ENCODE measurements around the gene WRAP73. TPM values are rescaled to one million over a fixed set of nuclear protein-coding genes. Genes with fewer than 3 reads are reported as not detected.

WRAP73 gene
- total and polyA plus RNA-seq, 2 experiments from 2014 or later = 22.6 to 43.3 TPM

DNA sequence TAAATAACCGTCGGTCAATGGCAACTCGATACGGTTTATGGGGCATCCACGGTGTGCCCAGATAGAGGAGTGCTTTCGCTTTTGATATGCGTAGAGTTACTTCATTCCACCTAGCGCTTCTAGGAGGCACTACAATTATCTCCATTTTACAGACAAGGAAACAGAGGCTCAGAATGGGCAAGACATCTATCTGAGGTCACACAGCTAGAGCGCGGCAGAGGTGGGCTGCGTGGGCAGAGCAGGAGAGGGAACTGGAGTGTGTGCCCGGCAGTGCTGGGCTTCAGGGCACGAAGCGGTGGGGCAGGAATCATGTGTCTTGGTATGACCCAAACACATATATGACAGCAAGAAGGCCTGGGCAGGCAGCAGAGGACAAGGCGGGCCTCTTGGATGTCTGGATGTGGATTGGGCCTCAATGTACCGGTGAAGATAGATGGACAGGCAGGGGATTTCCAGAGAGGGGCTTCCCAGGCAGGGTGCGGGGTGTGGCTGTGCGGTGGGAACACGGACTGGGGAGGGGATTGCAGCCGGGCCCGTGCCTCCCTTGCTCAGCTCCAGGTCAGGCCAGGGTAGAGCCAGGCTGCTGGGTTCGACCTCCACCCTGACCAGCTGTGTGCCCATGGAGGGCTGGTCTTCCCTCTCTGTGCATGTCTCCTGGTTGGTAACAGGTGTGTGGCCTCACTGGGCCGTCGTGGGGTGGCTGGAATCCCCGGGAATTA is 23.6 kb upstream of the WRAP73 start (continued):
- TF ChIP-seq, protein P1, sequence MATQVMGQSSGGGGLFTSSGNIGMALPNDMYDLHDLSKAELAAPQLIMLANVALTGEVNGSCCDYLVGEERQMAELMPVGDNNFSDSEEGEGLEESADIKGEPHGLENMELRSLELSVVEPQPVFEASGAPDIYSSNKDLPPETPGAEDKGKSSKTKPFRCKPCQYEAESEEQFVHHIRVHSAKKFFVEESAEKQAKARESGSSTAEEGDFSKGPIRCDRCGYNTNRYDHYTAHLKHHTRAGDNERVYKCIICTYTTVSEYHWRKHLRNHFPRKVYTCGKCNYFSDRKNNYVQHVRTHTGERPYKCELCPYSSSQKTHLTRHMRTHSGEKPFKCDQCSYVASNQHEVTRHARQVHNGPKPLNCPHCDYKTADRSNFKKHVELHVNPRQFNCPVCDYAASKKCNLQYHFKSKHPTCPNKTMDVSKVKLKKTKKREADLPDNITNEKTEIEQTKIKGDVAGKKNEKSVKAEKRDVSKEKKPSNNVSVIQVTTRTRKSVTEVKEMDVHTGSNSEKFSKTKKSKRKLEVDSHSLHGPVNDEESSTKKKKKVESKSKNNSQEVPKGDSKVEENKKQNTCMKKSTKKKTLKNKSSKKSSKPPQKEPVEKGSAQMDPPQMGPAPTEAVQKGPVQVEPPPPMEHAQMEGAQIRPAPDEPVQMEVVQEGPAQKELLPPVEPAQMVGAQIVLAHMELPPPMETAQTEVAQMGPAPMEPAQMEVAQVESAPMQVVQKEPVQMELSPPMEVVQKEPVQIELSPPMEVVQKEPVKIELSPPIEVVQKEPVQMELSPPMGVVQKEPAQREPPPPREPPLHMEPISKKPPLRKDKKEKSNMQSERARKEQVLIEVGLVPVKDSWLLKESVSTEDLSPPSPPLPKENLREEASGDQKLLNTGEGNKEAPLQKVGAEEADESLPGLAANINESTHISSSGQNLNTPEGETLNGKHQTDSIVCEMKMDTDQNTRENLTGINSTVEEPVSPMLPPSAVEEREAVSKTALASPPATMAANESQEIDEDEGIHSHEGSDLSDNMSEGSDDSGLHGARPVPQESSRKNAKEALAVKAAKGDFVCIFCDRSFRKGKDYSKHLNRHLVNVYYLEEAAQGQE (IDR thresholded peaks at IDR 0.05; ENCODE audit: unreplicated experiment) = no peak
- TF ChIP-seq NANOG (IDR thresholded peaks at IDR 0.05; ENCODE audit: borderline replicate concordance) (no peak), JUNB (IDR thresholded peaks at IDR 0.05; ENCODE audit: unreplicated experiment) (no peak), EZH2 (IDR thresholded peaks at IDR 0.05; ENCODE audit: low read depth, unreplicated experiment) (no peak), STAT1 (IDR thresholded peaks at IDR 0.05; ENCODE audit: unreplicated experiment) (no peak), ZNF331 (CRISPR knock-in tag; IDR thresholded peaks at IDR 0.05; ENCODE audit: low read depth) (no peak), ZNF114 (CRISPR knock-in tag; IDR thresholded peaks at IDR 0.05) (no peak), POLR2AphosphoS5 (IDR thresholded peaks at IDR 0.05; ENCODE audit: low read depth) (no peak), CREB1 (CRISPR knock-in tag; IDR thresholded peaks at IDR 0.05; ENCODE audit: low read depth) (no peak)
- TF ChIP-seq, protein P2, sequence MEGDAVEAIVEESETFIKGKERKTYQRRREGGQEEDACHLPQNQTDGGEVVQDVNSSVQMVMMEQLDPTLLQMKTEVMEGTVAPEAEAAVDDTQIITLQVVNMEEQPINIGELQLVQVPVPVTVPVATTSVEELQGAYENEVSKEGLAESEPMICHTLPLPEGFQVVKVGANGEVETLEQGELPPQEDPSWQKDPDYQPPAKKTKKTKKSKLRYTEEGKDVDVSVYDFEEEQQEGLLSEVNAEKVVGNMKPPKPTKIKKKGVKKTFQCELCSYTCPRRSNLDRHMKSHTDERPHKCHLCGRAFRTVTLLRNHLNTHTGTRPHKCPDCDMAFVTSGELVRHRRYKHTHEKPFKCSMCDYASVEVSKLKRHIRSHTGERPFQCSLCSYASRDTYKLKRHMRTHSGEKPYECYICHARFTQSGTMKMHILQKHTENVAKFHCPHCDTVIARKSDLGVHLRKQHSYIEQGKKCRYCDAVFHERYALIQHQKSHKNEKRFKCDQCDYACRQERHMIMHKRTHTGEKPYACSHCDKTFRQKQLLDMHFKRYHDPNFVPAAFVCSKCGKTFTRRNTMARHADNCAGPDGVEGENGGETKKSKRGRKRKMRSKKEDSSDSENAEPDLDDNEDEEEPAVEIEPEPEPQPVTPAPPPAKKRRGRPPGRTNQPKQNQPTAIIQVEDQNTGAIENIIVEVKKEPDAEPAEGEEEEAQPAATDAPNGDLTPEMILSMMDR (conservative IDR thresholded peaks at IDR 0.05; ENCODE audit: low read depth in 2 of 2) = no peak
- TF ChIP-seq, protein P3, sequence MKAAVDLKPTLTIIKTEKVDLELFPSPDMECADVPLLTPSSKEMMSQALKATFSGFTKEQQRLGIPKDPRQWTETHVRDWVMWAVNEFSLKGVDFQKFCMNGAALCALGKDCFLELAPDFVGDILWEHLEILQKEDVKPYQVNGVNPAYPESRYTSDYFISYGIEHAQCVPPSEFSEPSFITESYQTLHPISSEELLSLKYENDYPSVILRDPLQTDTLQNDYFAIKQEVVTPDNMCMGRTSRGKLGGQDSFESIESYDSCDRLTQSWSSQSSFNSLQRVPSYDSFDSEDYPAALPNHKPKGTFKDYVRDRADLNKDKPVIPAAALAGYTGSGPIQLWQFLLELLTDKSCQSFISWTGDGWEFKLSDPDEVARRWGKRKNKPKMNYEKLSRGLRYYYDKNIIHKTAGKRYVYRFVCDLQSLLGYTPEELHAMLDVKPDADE (IDR thresholded peaks at IDR 0.05) = no peak

DNA sequence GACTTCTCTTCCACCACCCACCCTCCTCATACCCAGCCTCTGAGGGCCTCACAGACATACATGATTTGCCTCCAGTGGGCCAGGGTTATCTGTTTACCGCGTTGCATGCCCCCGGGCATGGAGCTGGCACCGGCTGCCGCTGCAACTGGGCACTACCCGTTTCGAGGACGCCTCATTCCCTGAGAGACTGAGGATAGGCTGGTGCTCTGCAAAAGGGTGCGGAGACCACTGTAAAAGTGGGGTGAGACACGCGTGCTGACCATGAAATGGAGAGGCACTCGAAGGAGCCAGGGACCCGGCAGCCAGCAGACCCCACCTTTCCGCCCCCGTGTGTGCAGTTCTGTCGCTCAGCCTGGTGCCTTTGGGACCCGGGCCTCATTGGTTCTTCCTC is 23.1 kb upstream of the WRAP73 start:
- Histone ChIP-seq H3K79me2 (replicated peaks; ENCODE audit: insufficient read depth) (no peaks in the 10 kb centered on the region), H3K4me3 (no peak overlapping the region), H2AFZ (no peak overlapping the region), H4K20me1 (replicated peaks; ENCODE audit: insufficient read depth) (no peaks in the 10 kb centered on the region), H3K9me2 (ENCODE audit: insufficient read depth) (no peaks in the 10 kb centered on the region), H3K27ac (ENCODE audit: low read depth) (no peak overlapping the region), H3K27me3 (ENCODE audit: insufficient read depth) (no peaks in the 10 kb centered on the region), H3K36me3 (ENCODE audit: insufficient read depth) (no peaks in the 10 kb centered on the region), H3K4me2 (no peak overlapping the region), H3F3A (replicated peaks; ENCODE audit: low read depth) (no peaks in the 10 kb centered on the region), H3K4me1 (ENCODE audit: insufficient read depth) (peaks cover 8% of the 10 kb centered on the region)
- DNase-seq (ENCODE audit: low spot score) (no peak), ATAC-seq (no peak)
- H3K9me3 Mint-ChIP-seq = no peaks in the 10 kb centered on the region
- H3K4me3 Mint-ChIP-seq = no peak overlapping the region; the same call in 2 of the 3 replicates
- no peaks in the 10 kb centered on the region; the same call in 2 of the 3 replicates for H3K36me3 Mint-ChIP-seq (ENCODE audit: low read depth)
- no peak overlapping the region for H3K27ac Mint-ChIP-seq
- peaks cover 29% of the 10 kb centered on the region for H3K4me1 Mint-ChIP-seq
- peaks cover 22% of the 10 kb centered on the region for H3K27me3 Mint-ChIP-seq (ENCODE audit: insufficient read depth, low read depth, poor library complexity)
- TF ChIP-seq POLR2AphosphoS5 (IDR thresholded peaks at IDR 0.05; ENCODE audit: low read depth) = no peak
- TF ChIP-seq, protein P2 (conservative IDR thresholded peaks at IDR 0.05; ENCODE audit: low read depth in 2 of 2) = no peak

Measured in GM23338 (cell line).